Tibial nerve (tissue), 3 donors: ENCODE data around the gene IWS1.

Experiments
- POLR2A ChIP-seq, 2 donors: fragments of 450-650 bp; IDR thresholded peaks; one replicate each; pipeline ENCODE4 v1.6.1; 2017; ENCODE audit warnings: antibody characterized with exemption in 2 of 2, mild to moderate bottlenecking in 2 of 2, moderate library complexity in 2 of 2
- TF ChIP-seq, protein P1 (sequence below), 5 experiments: fragments of 200-600 bp in 3 of 5; fragments of 450-650 bp in 2 of 5; sonication (generic) in 3 of 5; IDR thresholded peaks; one replicate each; pipeline ENCODE4 v1.5.1; 2016 to 2019; ENCODE audit warnings: antibody characterized with exemption in 5 of 5, mild to moderate bottlenecking in 3 of 5, moderate library complexity in 2 of 5

DNA sequence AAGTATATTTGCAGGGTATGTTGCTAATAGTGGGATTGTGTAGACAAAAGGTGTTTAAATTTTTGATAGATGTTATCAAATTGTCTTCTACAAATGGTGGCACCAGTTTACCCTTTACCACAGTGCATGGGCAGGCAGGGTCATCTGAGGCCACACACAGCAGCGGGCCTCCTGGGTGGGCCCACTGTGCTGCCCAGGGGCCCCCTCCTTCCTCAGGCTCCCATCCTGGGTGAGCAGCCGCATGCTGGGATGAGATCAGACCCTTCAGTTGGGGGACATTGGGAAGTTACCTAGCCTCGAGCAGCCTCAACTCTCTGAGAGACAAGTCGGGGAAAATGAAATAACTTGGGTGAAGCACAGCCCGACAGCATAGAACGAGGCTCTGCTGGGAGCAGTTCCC, 18.9 kb upstream of the IWS1 start:
- TF ChIP-seq, protein P1, sequence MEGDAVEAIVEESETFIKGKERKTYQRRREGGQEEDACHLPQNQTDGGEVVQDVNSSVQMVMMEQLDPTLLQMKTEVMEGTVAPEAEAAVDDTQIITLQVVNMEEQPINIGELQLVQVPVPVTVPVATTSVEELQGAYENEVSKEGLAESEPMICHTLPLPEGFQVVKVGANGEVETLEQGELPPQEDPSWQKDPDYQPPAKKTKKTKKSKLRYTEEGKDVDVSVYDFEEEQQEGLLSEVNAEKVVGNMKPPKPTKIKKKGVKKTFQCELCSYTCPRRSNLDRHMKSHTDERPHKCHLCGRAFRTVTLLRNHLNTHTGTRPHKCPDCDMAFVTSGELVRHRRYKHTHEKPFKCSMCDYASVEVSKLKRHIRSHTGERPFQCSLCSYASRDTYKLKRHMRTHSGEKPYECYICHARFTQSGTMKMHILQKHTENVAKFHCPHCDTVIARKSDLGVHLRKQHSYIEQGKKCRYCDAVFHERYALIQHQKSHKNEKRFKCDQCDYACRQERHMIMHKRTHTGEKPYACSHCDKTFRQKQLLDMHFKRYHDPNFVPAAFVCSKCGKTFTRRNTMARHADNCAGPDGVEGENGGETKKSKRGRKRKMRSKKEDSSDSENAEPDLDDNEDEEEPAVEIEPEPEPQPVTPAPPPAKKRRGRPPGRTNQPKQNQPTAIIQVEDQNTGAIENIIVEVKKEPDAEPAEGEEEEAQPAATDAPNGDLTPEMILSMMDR (IDR thresholded peaks at IDR 0.05): no peak
- no peak for TF ChIP-seq POLR2A (IDR thresholded peaks at IDR 0.05)
